ENCODE results near the gene FSTL4. TPM values are rescaled to one million over a fixed set of nuclear protein-coding genes. Genes with fewer than 3 reads are reported as not detected.

Gene FSTL4
- total RNA-seq, 1 experiment from 2014 or later: not detected

GRCh38 chr5:133321833-133322420, 290.4 kb downstream of the FSTL4 start:
- intact Hi-C loops (cut with micrococcal nuclease; ENCODE audit: unreplicated experiment): no loop called here
- no peak overlapping the region for H3K4me2 ChIP-seq
- no peak overlapping the region for H3K4me3 ChIP-seq
- no peak overlapping the region for H2AFZ ChIP-seq
- H3K9me3 ChIP-seq (ENCODE audit: insufficient read depth, low read depth): no peaks in the 10 kb centered on the region
- no TSS peak for BruUV-seq (replicated peaks)
- no peaks in the 10 kb centered on the region for H3K27me3 ChIP-seq (ENCODE audit: insufficient read depth, low read depth)
- peaks cover 12% of the 10 kb centered on the region for H3K4me1 ChIP-seq (replicated peaks; ENCODE audit: insufficient read depth)
- DNase-seq: no peak
- H3F3A ChIP-seq (ENCODE audit: insufficient read depth, low read depth): no peaks in the 10 kb centered on the region
- CTCF ChIA-PET: no interaction called here
- no peak for TF ChIP-seq CTCF (conservative IDR thresholded peaks at IDR 0.05)
- no peak for TF ChIP-seq EZH2 (IDR thresholded peaks at IDR 0.05; ENCODE audit: low read depth)
- H4K20me1 ChIP-seq (ENCODE audit: insufficient read depth): no peaks in the 10 kb centered on the region
- no peaks in the 10 kb centered on the region for H3K79me2 ChIP-seq (ENCODE audit: low read depth)
- no peaks in the 10 kb centered on the region for H3K36me3 ChIP-seq (ENCODE audit: low read depth)
- POLR2A ChIA-PET (ENCODE audit: unreplicated experiment): interaction anchor here (0.6 kb wide), 1 partner anchor 220 kb away, joined by 5 read pairs; no protein-coding TSS in a partner anchor
- no peaks in the 10 kb centered on the region for H3K9me2 ChIP-seq (ENCODE audit: insufficient read depth)
- no peak overlapping the region for H3K27ac ChIP-seq

GRCh38 chr5:133321286-133321832, 291.0 kb downstream of the FSTL4 start:
- Histone ChIP-seq H3K9me3 (ENCODE audit: insufficient read depth, low read depth) (no peaks in the 10 kb centered on the region), H3K9me2 (ENCODE audit: insufficient read depth) (no peaks in the 10 kb centered on the region), H3K27me3 (ENCODE audit: insufficient read depth, low read depth) (no peaks in the 10 kb centered on the region), H3F3A (ENCODE audit: insufficient read depth, low read depth) (no peaks in the 10 kb centered on the region), H4K20me1 (ENCODE audit: insufficient read depth) (no peaks in the 10 kb centered on the region), H3K4me1 (replicated peaks; ENCODE audit: insufficient read depth) (peaks cover 12% of the 10 kb centered on the region), H3K36me3 (ENCODE audit: low read depth) (no peaks in the 10 kb centered on the region), H3K79me2 (ENCODE audit: low read depth) (no peaks in the 10 kb centered on the region), H3K4me3 (no peak overlapping the region), H2AFZ (no peak overlapping the region), H3K4me2 (no peak overlapping the region), H3K27ac (no peak overlapping the region)
- intact Hi-C loops (cut with micrococcal nuclease; ENCODE audit: unreplicated experiment): no loop called here
- no TSS peak for BruUV-seq (replicated peaks)
- ChIA-PET POLR2A (ENCODE audit: unreplicated experiment) (interaction anchor here (0.6 kb wide), 1 partner anchor 220 kb away, joined by 5 read pairs; no protein-coding TSS in a partner anchor), CTCF (no interaction called here)
- DNase-seq: no peak
- TF ChIP-seq EZH2 (IDR thresholded peaks at IDR 0.05; ENCODE audit: low read depth) (no peak), CTCF (conservative IDR thresholded peaks at IDR 0.05) (no peak)

GRCh38 chr5:133319905-133320520, 292.3 kb downstream of the FSTL4 start:
- no peaks in the 10 kb centered on the region for H3K9me2 ChIP-seq (ENCODE audit: insufficient read depth)
- peak overlapping the region; percentile 23; the same call in 1 of the 2 replicates for H3K4me2 ChIP-seq
- H2AFZ ChIP-seq: no peak overlapping the region
- H3K9me3 ChIP-seq (ENCODE audit: insufficient read depth, low read depth): no peaks in the 10 kb centered on the region
- intact Hi-C loops (cut with micrococcal nuclease; ENCODE audit: unreplicated experiment): no loop called here
- no peaks in the 10 kb centered on the region for H3K36me3 ChIP-seq (ENCODE audit: low read depth)
- BruUV-seq (replicated peaks): no TSS peak
- H4K20me1 ChIP-seq (ENCODE audit: insufficient read depth): no peaks in the 10 kb centered on the region
- TF ChIP-seq CTCF (conservative IDR thresholded peaks at IDR 0.05) (peak; percentile 60), EZH2 (IDR thresholded peaks at IDR 0.05; ENCODE audit: low read depth) (no peak)
- peak in 1 of 2 experiments; percentile 44 for DNase-seq
- no peaks in the 10 kb centered on the region for H3K79me2 ChIP-seq (ENCODE audit: low read depth)
- ChIA-PET CTCF (no interaction called here), POLR2A (ENCODE audit: unreplicated experiment) (no interaction called here)
- H3K27me3 ChIP-seq (ENCODE audit: insufficient read depth, low read depth): no peaks in the 10 kb centered on the region
- no peak overlapping the region for H3K27ac ChIP-seq
- H3K4me1 ChIP-seq (replicated peaks; ENCODE audit: insufficient read depth): peaks cover 12% of the 10 kb centered on the region
- H3F3A ChIP-seq (ENCODE audit: insufficient read depth, low read depth): no peaks in the 10 kb centered on the region
- no peak overlapping the region for H3K4me3 ChIP-seq
